GM04503 (cell line): Measurements from ENCODE around the gene CUL1.

Experiments used
- DNase-seq: peaks from one replicate; pipeline ENCODE4 v3.0.0-alpha.2; 2012; ENCODE audit warnings: low read depth

CUL1 gene

GRCh38 chr7:148718431-148718830, 19.7 kb downstream of the CUL1 start:
- no peak for DNase-seq

GRCh38 chr7:148719753-148720152, 21.1 kb downstream of the CUL1 start:
- no peak for DNase-seq

GRCh38 chr7:148720472-148720871, 21.8 kb downstream of the CUL1 start:
- no peak for DNase-seq

- DNase-seq: no peak
These were observed 22.7 kb downstream of the CUL1 start for GRCh38 chr7:148721390-148721789.

- no peak for DNase-seq
These were observed 23.9 kb downstream of the CUL1 start for GRCh38 chr7:148722340-148723165.

- DNase-seq: no peak
These were observed 24.5 kb downstream of the CUL1 start for GRCh38 chr7:148723166-148723559.

- DNase-seq: no peak
These were observed 25.1 kb downstream of the CUL1 start for GRCh38 chr7:148723846-148724245.

- no peak for DNase-seq
These were observed 27.7 kb downstream of the CUL1 start for GRCh38 chr7:148726385-148726784.

- DNase-seq: no peak
These were observed 29.0 kb downstream of the CUL1 start for GRCh38 chr7:148727501-148728278.

- DNase-seq: no peak
These were observed 31.5 kb downstream of the CUL1 start for GRCh38 chr7:148729984-148730733.

- DNase-seq: no peak
These were observed 34.2 kb downstream of the CUL1 start for GRCh38 chr7:148732862-148733261.

GRCh38 chr7:148733496-148733895, 34.8 kb downstream of the CUL1 start:
- no peak for DNase-seq

GRCh38 chr7:148735141-148735540, 36.4 kb downstream of the CUL1 start:
- no peak for DNase-seq

GRCh38 chr7:148735967-148736366, 37.3 kb downstream of the CUL1 start:
- no peak for DNase-seq

- DNase-seq: no peak
These were observed 40.2 kb downstream of the CUL1 start for GRCh38 chr7:148738737-148739535.

GRCh38 chr7:148746135-148746534, 47.4 kb downstream of the CUL1 start:
- no peak for DNase-seq

- DNase-seq: no peak
These were observed 48.6 kb downstream of the CUL1 start for GRCh38 chr7:148747274-148747673.

- no peak for DNase-seq
These were observed 52.0 kb downstream of the CUL1 start for GRCh38 chr7:148750442-148751355.

GRCh38 chr7:148753224-148753623, 54.5 kb downstream of the CUL1 start:
- no peak for DNase-seq

GRCh38 chr7:148754912-148755311, 56.2 kb downstream of the CUL1 start:
- DNase-seq: no peak
